HG03432 (cell line): Measurements from ENCODE around the gene GNPNAT1.

Source experiments
- ATAC-seq: cut with Tn5 transposase; IDR thresholded peaks from one replicate; pipeline ENCODE4 v1.9.1; 2021; ENCODE audit warnings: mild to moderate bottlenecking, moderate library complexity; ENCODE audit not compliant: unreplicated experiment

The GNPNAT1 gene

GRCh38 chr14:52791223-52792096, at the start of gene GNPNAT1:
Gene GNPNAT1, minus strand, starts transcription at chr14:52791607. Its CDS starts 6,957 bp downstream, at chr14:52784650.
- peak; percentile 98 for ATAC-seq

GRCh38 chr14:52840877-52841276, 49.5 kb upstream of the GNPNAT1 start:
- ATAC-seq, result no peak

GRCh38 chr14:52837451-52837850, 46.0 kb upstream of the GNPNAT1 start:
- ATAC-seq, result no peak

DNA sequence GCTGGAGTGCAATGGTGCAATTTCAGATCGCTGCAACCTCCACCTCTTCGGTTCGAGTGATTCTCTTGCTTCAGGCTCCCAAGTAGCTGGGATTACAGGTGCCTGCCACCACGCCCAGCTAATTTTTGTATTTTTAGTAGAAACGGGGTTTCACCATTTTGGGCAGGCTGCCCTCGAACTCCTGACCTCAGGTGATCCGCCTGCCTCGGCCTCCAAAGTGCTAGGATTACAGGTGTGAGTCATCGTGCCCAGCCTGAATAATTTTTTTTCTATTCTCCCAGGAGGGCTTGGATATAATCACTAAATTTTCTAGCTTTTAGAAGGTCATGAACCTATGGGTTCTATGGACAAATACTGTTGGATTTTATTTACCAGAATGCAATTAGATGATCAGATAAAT, 44.7 kb upstream of the GNPNAT1 start:
- no peak for ATAC-seq

DNA sequence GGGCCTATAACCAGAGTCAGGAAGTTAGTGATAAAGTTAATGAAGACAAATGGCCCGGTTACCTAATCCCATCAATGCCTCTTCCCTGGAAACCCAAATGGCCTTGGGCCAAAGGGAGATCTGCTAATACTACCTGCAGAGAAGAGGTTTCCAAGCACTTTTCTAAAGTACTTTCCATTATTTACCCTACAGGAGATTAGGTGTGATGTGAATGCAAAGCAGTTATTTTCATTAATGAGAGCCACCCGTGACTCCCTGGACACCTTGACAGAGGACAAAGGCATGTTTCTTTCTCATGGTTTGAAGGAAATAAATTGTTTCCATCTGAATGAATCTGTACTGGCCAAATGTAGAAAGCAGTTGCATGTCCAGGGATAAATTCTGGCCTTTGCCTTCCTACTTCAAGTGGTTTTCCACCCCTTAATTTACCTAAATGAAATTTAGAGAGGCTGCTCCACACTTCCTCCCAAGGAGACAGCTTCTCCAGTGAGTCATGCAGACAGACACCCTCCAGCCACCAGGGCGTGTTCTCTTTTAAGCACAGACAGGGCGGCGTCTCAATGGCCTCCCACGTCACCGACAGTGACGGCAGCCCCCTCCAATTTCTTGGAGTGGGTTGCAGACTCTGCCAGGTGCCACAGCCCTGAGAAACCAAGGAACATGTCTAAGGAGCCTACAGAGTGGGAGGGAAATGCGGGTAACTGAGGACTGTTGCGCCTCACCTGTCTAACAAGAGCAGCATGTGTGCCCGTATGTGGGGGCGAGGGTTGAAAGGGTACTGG, 43.9 kb upstream of the GNPNAT1 start:
- ATAC-seq, result no peak

- ATAC-seq, result no peak
Measured at GRCh38 chr14:52834440-52834842, 43.0 kb upstream of the GNPNAT1 start.

GRCh38 chr14:52833891-52834290, 42.5 kb upstream of the GNPNAT1 start:
- ATAC-seq, result no peak

- no peak for ATAC-seq
Measured at GRCh38 chr14:52829527-52830185, 38.2 kb upstream of the GNPNAT1 start.

- no peak for ATAC-seq
Measured at GRCh38 chr14:52827426-52827825, 36.0 kb upstream of the GNPNAT1 start.

DNA sequence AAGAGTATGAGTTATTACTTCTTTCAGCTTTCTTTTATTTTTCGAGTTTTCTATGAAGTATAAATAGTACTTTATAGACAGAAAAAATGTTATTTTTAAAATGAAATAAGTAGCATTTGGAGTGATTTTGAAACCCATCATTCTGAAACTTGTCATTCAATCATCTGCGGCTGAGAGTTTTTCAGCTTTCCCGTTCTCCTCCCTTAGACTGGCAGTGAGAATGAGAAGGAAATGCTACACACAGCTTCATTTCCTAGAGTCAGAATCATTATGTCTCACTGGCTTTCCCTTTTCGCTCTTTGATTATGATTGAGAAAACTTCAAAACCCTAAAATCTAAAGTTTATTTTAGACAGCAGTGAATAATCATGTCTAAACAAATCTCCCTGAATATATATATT, 33.7 kb upstream of the GNPNAT1 start:
- peak; percentile 70 for ATAC-seq

- ATAC-seq, result no peak
Measured at GRCh38 chr14:52824462-52824861, 33.1 kb upstream of the GNPNAT1 start.

- ATAC-seq, result no peak
Measured at GRCh38 chr14:52821805-52822250, 30.4 kb upstream of the GNPNAT1 start.

GRCh38 chr14:52808101-52808500, 16.7 kb upstream of the GNPNAT1 start:
- ATAC-seq, result no peak

- ATAC-seq, result no peak
Measured at GRCh38 chr14:52806115-52806514, 14.7 kb upstream of the GNPNAT1 start.

- no peak for ATAC-seq
Measured at GRCh38 chr14:52802597-52802996, 11.2 kb upstream of the GNPNAT1 start.

DNA sequence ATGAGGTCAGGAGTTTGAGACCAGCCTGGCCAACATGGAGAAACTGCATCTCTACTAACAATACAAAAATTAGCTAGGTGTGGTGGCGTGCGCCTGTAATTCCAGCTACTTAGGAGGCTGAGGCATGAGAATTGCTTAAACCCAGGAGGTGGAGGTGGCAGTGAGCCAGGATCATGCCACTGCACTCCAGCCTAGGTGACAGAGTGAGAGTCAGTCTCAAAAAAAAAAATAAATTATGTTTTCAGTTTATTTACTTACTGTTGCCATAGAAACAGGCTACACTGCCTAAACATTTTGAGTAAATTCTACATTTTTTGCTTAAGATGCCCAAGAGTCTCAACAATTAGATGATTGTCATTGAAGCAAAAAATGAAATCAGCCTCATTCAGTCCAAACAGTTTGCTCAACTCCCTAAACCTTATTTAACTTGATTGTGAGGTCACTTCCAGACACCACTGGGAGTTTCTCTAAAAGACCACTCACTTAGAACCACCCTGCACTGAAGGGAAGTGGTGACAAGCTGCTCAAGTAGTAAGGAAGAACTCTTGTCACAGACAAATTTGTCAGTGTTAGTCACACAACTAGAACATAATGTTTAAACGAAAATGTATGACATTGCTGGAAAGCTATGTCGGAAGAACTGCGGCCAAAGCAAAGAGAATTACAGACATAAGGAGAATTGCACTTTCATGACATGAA, 9.8 kb upstream of the GNPNAT1 start:
- no peak for ATAC-seq

GRCh38 chr14:52798826-52799225, 7.4 kb upstream of the GNPNAT1 start:
- ATAC-seq, result no peak

DNA sequence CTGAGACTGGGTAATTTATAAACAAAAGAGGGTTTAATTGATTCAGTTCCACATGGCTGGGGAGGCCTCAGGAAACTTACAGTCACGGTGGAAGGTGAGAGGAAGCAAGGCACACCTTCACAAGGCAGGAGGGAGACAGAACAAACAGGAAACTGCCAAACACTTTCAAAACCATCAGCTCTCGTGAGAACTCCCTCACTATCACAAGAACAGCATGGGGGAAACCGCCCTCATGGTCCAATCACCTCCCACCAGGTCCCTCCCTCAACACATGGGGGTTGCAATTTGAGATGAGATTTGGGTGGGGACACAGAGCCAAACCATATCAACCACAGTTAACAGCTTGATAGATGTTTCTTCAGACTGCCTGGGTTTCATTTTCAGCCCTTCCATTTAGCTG, 6.2 kb upstream of the GNPNAT1 start:
- ATAC-seq, result no peak

DNA sequence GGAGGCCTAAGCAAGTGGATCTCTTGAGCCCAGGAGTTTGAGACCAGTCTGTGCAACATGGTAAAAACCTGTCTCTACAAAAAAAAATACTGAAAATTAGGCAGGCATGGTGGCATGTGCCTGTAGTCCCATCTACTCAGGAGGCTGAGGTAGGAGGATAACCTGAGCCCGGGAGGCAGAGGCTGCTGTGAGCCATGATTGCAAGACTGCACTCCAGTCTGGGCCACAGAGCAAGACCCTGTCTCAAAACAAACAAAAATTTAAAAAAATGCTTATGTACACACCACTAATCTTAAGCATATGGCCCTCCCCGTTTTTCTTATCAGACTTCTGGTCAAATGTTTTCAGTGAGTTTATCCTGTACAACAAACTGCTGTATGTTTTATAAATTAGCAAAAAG, 1.7 kb upstream of the GNPNAT1 start:
- ATAC-seq, result no peak

- ATAC-seq, result no peak
Measured at GRCh38 chr14:52792097-52792415, 649 bp upstream of the GNPNAT1 start.

- no peak for ATAC-seq
Measured at GRCh38 chr14:52790756-52791222, 618 bp downstream of the GNPNAT1 start.
